Smooth muscle cell (in vitro differentiated cells): ENCODE data around the gene PSME3IP1. TPM values are rescaled to one million over a fixed set of nuclear protein-coding genes. Genes with fewer than 3 reads are reported as not detected.

Source experiments
- DNase-seq: peaks from one replicate; lab custom pipeline; 2025; ENCODE audit not compliant: unreplicated experiment; lab: John Stamatoyannopoulos, UW
- H2AFZ ChIP-seq: fragments of 200-600 bp; sonication (generic); 2 replicates; pipeline ENCODE4 v1.6.0; 2016; ENCODE audit warnings: antibody characterized with exemption, low read depth, mild to moderate bottlenecking
- H3F3A ChIP-seq: fragments of 200-600 bp; sonication (generic); 2 replicates; pipeline ENCODE4 v1.6.0; 2017; ENCODE audit warnings: antibody characterized with exemption, low read depth
- H3K27ac ChIP-seq: fragments of 200-600 bp; sonication (generic); 2 replicates; pipeline ENCODE4 v1.5.1; 2016; ENCODE audit warnings: low read depth, mild to moderate bottlenecking
- H3K27me3 ChIP-seq: fragments of 200-600 bp; sonication (generic); 2 replicates; pipeline ENCODE4 v1.6.1; 2016; ENCODE audit warnings: low read depth, mild to moderate bottlenecking
- H3K36me3 ChIP-seq: fragments of 200-600 bp; sonication (generic); 2 replicates; pipeline ENCODE4 v1.5.1; 2016; ENCODE audit warnings: low read depth
- H3K4me1 ChIP-seq: fragments of 200-600 bp; sonication (generic); 2 replicates; pipeline ENCODE4 v1.5.1; 2016; ENCODE audit warnings: low read depth
- H3K4me2 ChIP-seq: fragments of 200-600 bp; sonication (generic); 2 replicates; pipeline ENCODE4 v1.6.0; 2016; ENCODE audit warnings: mild to moderate bottlenecking
- H3K4me3 ChIP-seq: fragments of 200-600 bp; sonication (generic); 2 replicates; pipeline ENCODE4 v1.5.1; 2016; ENCODE audit warnings: mild to moderate bottlenecking
- H3K79me2 ChIP-seq: fragments of 200-600 bp; sonication (generic); 2 replicates; pipeline ENCODE4 v1.6.0; 2016; ENCODE audit warnings: low read depth, mild to moderate bottlenecking
- H3K9ac ChIP-seq: fragments of 200-600 bp; sonication (generic); 2 replicates; pipeline ENCODE4 v1.6.0; 2016; ENCODE audit warnings: low read depth
- H3K9me3 ChIP-seq: fragments of 200-600 bp; sonication (generic); replicated peaks from 2 replicates; pipeline ENCODE4 v1.5.1; 2016; ENCODE audit warnings: low read depth
- H4K20me1 ChIP-seq: fragments of 200-600 bp; sonication (generic); 2 replicates; pipeline ENCODE4 v1.6.0; 2016; ENCODE audit warnings: low read depth
- WGBS: methylation state at CpG from one replicate; pipeline ENCODE4 v1.1.7; 2016; ENCODE audit warnings: low lambda C conversion rate; 5-methylcytosine and 5-hydroxymethylcytosine counted together
- polyA plus RNA-seq: library from polyadenylated mRNA; unstranded; fragments of >200 nt; fragmentation: Nextera tagmentation; extraction: Ambion mirVana; gene quantifications from 2 replicates; pipeline ENCODE4 v1.2.1, GENCODE V29; 2016
- total RNA-seq: library from RNA; depleted of rRNA; stranded (reverse); fragments of >200 nt; gene quantifications from 2 replicates; pipeline ENCODE4 v1.2.3, GENCODE V29; 2014
- TF ChIP-seq, protein P1 (sequence below): fragments of 200-600 bp; sonication (generic); IDR thresholded peaks from 2 replicates; pipeline ENCODE4 v1.5.1; 2017; ENCODE audit warnings: borderline replicate concordance, mild to moderate bottlenecking, antibody characterized with exemption; ENCODE audit not compliant: insufficient read depth, poor library complexity, severe bottlenecking

The PSME3IP1 gene
- total and polyA plus RNA-seq, 2 experiments from 2014 or later = 58.1 to 104 TPM

DNA sequence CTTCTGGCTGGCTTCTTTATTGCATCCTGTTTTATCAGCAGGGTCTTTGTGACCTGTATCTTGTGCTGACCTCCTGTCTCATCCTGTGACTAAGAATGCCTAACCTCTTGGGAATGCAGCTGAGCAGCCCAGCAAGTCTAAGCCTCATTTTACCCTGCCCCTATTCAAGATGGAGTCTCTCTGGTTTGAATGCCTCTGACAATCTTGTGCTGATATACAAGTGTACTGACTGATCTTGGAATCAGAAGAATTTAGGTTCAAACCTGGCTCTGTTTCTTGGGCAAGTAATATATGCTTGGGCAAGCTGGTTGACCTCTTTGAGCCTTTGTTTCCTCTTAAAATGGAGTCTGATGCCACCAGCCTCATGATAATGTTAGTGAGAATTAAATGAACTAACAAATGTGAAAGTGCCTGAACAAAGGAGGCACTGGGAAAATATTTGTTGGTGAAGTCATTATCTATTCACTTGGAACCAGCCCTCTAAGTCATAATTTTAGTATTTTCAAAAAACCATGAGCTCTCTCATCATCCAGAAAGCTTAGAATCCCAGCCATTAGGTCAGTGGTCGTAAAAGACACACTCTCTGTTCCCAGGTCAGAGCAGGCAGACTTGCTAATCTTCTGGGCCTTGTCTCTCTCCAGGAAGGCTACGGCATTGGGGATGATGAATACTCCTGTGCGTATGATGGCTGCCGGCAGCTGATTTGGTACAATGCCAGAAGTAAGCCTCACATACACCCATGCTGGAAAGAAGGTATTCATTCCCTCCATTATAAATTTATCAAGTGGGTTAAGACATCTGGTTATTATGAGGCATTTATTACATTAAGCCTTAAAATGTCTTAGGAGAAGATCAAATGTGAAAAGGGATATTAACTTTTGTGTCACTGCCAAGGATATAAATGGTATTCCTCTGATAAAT is 41.1 kb upstream of the PSME3IP1 start:
- H3K79me2 ChIP-seq = no peaks in the 10 kb centered on the region
- TF ChIP-seq, protein P1, sequence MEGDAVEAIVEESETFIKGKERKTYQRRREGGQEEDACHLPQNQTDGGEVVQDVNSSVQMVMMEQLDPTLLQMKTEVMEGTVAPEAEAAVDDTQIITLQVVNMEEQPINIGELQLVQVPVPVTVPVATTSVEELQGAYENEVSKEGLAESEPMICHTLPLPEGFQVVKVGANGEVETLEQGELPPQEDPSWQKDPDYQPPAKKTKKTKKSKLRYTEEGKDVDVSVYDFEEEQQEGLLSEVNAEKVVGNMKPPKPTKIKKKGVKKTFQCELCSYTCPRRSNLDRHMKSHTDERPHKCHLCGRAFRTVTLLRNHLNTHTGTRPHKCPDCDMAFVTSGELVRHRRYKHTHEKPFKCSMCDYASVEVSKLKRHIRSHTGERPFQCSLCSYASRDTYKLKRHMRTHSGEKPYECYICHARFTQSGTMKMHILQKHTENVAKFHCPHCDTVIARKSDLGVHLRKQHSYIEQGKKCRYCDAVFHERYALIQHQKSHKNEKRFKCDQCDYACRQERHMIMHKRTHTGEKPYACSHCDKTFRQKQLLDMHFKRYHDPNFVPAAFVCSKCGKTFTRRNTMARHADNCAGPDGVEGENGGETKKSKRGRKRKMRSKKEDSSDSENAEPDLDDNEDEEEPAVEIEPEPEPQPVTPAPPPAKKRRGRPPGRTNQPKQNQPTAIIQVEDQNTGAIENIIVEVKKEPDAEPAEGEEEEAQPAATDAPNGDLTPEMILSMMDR = no peak
- no peaks in the 10 kb centered on the region for H3K27me3 ChIP-seq
- peaks cover 22% of the 10 kb centered on the region for H3K36me3 ChIP-seq
- peaks cover 37% of the 10 kb centered on the region for H3F3A ChIP-seq
- H3K9ac ChIP-seq = no peak overlapping the region
- H3K4me3 ChIP-seq = no peak overlapping the region
- WGBS = 41% methylated on average over 4 of the region's 4 CpGs
- H4K20me1 ChIP-seq = no peaks in the 10 kb centered on the region
- no peaks in the 10 kb centered on the region for H3K9me3 ChIP-seq
- H3K4me2 ChIP-seq = peak overlapping the region; percentile 38
- no peak overlapping the region for H2AFZ ChIP-seq
- H3K27ac ChIP-seq = peak overlapping the region; percentile 77
- DNase-seq = no peak
- no peaks in the 10 kb centered on the region for H3K4me1 ChIP-seq

DNA sequence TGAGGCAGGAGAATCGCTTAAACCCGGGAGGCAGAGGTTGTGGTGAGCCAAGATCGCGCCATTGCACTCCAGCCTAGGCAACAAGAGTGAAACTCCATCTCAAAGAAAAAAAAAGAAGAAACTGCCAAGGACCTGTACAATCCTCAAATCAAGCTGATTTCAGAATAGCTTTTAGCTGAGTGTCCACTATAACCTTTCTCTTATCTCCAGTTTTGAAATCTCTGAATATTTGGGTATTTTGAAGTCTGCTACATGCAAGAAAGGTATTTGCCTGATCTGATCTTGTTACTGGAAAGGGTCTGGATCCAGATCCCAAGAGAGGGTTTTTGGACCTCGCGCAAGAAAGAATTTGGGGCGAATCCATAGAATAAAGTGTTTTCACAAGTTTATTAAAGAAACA is 40.1 kb upstream of the PSME3IP1 start:
- no peak for DNase-seq
- TF ChIP-seq, protein P1 = no peak

GRCh38 chr16:57224651-57225335 is 39.0 kb upstream of the PSME3IP1 start:
- peak overlapping the region; percentile 77 for H3K27ac ChIP-seq

More for the DNA sequence above, 40.1 kb upstream of the PSME3IP1 start:
- Histone ChIP-seq H3K4me1 (no peaks in the 10 kb centered on the region), H3K27me3 (no peaks in the 10 kb centered on the region), H3F3A (peaks cover 33% of the 10 kb centered on the region), H3K9me3 (no peaks in the 10 kb centered on the region), H3K79me2 (no peaks in the 10 kb centered on the region), H3K4me2 (no peak overlapping the region), H3K27ac (peak overlapping the region; percentile 77), H3K9ac (no peak overlapping the region), H3K36me3 (peaks cover 25% of the 10 kb centered on the region), H3K4me3 (no peak overlapping the region), H2AFZ (no peak overlapping the region), H4K20me1 (no peaks in the 10 kb centered on the region)
- WGBS = 99% methylated on average over 7 of the region's 7 CpGs

More at GRCh38 chr16:57224651-57225335, 39.0 kb upstream of the PSME3IP1 start:
- no peak overlapping the region for H2AFZ ChIP-seq
- H3K79me2 ChIP-seq = peaks cover 7% of the 10 kb centered on the region
- no peaks in the 10 kb centered on the region for H3K27me3 ChIP-seq
- H3K36me3 ChIP-seq = peaks cover 28% of the 10 kb centered on the region
- H3K9ac ChIP-seq = no peak overlapping the region
- H3K9me3 ChIP-seq = no peaks in the 10 kb centered on the region
- 91% methylated on average over 6 of the region's 6 CpGs for WGBS
- TF ChIP-seq, protein P1 = no peak
- H4K20me1 ChIP-seq = no peaks in the 10 kb centered on the region
- no peak for DNase-seq
- H3K4me1 ChIP-seq = no peaks in the 10 kb centered on the region
- peaks cover 28% of the 10 kb centered on the region for H3F3A ChIP-seq
- H3K4me3 ChIP-seq = no peak overlapping the region
- no peak overlapping the region for H3K4me2 ChIP-seq
